ENCODE measurements around the gene HSD17B7. TPM values are rescaled to one million over a fixed set of nuclear protein-coding genes. Genes with fewer than 3 reads are reported as not detected.
A peak's percentile ranks its signal among the peaks of the same experiment; 100 is the strongest.

The HSD17B7 gene
- total and polyA plus RNA-seq, 8 donors: 4.1 to 14.2 (median 6.8) TPM

DNA sequence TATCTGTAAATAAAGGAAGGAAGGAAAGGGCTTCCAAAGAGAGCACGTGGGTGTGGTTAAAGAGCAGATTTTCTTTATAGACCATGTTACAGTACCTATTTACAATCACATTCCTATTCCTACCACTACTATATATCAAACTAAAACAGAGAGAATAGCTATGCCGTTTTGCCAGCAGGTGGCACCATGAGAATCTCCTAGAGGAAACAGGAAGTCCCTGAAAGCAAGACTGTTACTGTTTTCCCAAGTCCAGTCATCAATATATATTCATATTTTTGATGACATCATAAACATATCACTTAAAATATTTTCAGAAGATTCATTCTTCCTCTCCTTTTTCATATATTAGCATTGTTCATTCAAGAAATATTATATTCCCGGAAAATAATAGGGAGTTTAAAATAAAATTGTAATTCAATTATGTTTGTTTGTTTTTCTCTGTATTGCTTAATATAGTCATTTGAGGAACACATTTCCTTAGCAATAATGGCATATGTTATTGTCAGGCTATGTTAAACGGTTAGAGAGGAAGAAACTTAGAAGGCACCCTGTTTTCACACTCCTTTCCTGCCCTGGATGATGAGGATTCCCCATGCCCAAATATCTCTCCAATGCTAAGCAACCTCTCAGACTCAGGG lies 63.9 kb downstream of the HSD17B7 start:
- peak in 4 of 6 donors; percentile 45 to 69 (median 48) for DNase-seq
- TF ChIP-seq, protein P1, sequence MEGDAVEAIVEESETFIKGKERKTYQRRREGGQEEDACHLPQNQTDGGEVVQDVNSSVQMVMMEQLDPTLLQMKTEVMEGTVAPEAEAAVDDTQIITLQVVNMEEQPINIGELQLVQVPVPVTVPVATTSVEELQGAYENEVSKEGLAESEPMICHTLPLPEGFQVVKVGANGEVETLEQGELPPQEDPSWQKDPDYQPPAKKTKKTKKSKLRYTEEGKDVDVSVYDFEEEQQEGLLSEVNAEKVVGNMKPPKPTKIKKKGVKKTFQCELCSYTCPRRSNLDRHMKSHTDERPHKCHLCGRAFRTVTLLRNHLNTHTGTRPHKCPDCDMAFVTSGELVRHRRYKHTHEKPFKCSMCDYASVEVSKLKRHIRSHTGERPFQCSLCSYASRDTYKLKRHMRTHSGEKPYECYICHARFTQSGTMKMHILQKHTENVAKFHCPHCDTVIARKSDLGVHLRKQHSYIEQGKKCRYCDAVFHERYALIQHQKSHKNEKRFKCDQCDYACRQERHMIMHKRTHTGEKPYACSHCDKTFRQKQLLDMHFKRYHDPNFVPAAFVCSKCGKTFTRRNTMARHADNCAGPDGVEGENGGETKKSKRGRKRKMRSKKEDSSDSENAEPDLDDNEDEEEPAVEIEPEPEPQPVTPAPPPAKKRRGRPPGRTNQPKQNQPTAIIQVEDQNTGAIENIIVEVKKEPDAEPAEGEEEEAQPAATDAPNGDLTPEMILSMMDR (IDR thresholded peaks at IDR 0.05): peak; percentile 39 to 53 (median 46)
- Histone ChIP-seq H3K36me3 (no peaks in the 10 kb centered on the region), H3K9me3 (no peaks in the 10 kb centered on the region), H3K27ac (no peak overlapping the region), H3K27me3 (no peaks in the 10 kb centered on the region), H3K4me3 (no peak overlapping the region), H3K4me1 (no peaks in the 10 kb centered on the region)
- peak; percentile 97 for FAIRE-seq
- 22 to 26% methylated on average over 4 of the region's 4 CpGs for WGBS, 2 donors
- intact Hi-C loops (cut with DNase I): loop anchor here in 2 of 3 donors (10.0 kb wide), 3 partner anchors 320 to 460 kb away; no protein-coding TSS in a partner anchor
- ATAC-seq: peak; percentile 74 to 95 (median 92)

DNA sequence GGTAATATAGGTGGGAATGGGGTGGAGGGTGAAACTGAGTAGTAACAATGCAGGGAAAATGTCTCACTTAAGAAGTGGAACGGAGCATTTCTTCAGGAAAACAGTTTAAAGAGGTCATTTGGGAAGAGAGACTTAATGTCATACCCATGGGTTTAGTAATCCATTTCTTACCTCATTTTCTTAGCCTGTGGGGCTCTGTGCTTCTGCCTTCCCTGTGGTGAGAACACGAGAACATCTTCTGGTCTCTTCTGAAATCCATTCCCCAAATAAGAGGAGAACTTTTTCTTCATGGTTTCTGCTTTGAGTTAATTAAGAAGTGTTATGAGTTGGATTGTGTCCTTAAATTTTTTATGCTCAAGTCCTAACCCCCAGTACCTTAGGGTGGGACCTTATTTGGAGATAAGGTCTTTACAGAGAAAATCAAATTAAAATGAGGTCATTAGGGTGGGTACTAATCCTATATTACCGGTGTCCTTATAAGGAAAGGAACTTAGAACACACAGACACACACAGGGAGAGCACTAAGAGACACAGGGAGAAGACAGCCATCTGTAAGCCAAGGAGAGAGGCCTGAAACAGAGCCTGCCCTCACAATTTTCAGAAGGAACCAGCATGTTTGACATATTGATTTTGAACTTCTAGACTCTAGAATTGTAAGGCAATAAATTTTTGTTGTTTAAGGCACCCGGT lies 65.1 kb downstream of the HSD17B7 start:
- ATAC-seq (no peak), DNase-seq (no peak), FAIRE-seq (no peak)
- no peak overlapping the region for H3K27ac ChIP-seq
- H3K27me3 ChIP-seq: no peaks in the 10 kb centered on the region
- H3K4me3 ChIP-seq: no peak overlapping the region
- no peaks in the 10 kb centered on the region for H3K9me3 ChIP-seq
- no peaks in the 10 kb centered on the region for H3K36me3 ChIP-seq
- TF ChIP-seq, protein P1 (IDR thresholded peaks at IDR 0.05): no peak
- intact Hi-C loops (cut with DNase I): loop anchor here in 2 of 3 donors (10.0 kb wide), 3 partner anchors 319 to 459 kb away; no protein-coding TSS in a partner anchor
- no peaks in the 10 kb centered on the region for H3K4me1 ChIP-seq
- 76 to 82% methylated on average over 4 of the region's 4 CpGs for WGBS, 2 donors

DNA sequence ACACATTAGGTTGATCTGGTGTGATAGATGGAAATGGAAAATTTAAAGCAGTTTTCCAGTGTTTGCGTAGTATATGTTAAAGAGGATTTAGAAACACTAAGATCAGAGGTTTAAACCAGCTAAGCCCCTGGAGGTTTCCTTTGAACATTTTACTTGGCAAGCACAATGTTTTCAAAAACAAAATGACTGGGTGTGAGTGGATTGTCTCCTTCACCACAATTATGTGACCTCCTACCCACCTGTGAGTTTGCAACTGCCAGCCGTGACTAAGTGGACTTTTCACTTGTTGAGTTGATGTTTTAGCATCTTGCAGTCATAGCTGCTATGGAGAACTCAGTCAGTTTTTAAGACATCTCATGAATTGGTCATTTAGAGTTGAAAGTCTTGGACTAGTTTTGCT lies 65.8 kb downstream of the HSD17B7 start:
- Histone ChIP-seq H3K36me3 (no peaks in the 10 kb centered on the region), H3K4me1 (no peaks in the 10 kb centered on the region), H3K27me3 (no peaks in the 10 kb centered on the region), H3K27ac (no peak overlapping the region), H3K4me3 (no peak overlapping the region), H3K9me3 (no peaks in the 10 kb centered on the region)
- intact Hi-C loops (cut with DNase I): loop anchor here in 2 of 3 donors (10.0 kb wide), 3 partner anchors 319 to 459 kb away; no protein-coding TSS in a partner anchor
- no peak for ATAC-seq
- no peak for FAIRE-seq
- WGBS, 2 donors: 88 to 89% methylated on average over 2 of the region's 2 CpGs
- TF ChIP-seq, protein P1 (IDR thresholded peaks at IDR 0.05): no peak
- no peak for DNase-seq

DNA sequence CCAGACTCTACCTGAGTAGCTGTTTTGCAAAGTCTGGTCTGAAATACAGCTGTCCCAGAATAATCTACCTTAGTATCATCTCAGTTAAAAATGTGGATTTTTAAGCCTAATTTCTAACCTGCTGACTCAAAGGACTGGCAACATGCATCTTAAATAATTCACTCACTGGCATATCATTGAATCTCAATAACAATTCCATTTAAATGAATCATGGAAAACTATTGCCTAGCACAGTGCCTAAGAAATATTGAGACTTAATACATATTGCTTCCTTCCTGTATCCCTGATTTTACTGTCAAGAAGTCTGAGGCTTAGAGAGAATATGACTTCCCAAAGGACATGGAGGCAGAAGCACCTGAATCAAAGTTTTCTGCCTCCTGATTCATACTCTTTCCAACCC lies 67.3 kb downstream of the HSD17B7 start:
- ATAC-seq (no peak), DNase-seq (no peak), FAIRE-seq (no peak)
- Histone ChIP-seq H3K4me1 (no peaks in the 10 kb centered on the region), H3K4me3 (no peak overlapping the region), H3K9me3 (no peaks in the 10 kb centered on the region), H3K36me3 (no peaks in the 10 kb centered on the region), H3K27me3 (no peaks in the 10 kb centered on the region), H3K27ac (no peak overlapping the region)
- TF ChIP-seq, protein P1 (IDR thresholded peaks at IDR 0.05): no peak
- intact Hi-C loops (cut with DNase I): loop anchor here in 2 of 3 donors (10.0 kb wide), 3 partner anchors 317 to 457 kb away; no protein-coding TSS in a partner anchor
